Kidney glomerular epithelial cell (primary cell): Measurements from ENCODE around the gene GPR31.

ENCODE experiments used
- DNase-seq: peaks from one replicate; lab custom pipeline; 2025; lab: John Stamatoyannopoulos, UW

Gene GPR31

DNA sequence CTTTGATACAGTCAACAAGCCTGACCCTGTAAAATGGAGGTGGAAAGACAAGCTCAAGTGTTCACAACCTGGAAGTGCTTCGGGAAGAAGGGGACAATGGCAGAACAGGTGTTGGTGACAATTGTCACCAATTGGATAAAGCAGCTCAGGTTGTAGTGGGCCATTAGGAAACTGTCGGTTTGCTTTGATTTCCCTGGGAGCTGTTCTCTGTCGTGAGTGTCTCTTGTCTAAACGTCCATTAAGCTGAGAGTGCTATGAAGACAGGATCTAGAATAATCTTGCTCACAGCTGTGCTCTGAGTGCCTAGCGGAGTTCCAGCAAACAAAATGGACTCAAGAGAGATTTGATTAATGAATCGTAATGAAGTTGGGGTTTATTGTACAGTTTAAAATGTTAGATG, 19.9 kb downstream of the GPR31 start:
- DNase-seq, result no peak

DNA sequence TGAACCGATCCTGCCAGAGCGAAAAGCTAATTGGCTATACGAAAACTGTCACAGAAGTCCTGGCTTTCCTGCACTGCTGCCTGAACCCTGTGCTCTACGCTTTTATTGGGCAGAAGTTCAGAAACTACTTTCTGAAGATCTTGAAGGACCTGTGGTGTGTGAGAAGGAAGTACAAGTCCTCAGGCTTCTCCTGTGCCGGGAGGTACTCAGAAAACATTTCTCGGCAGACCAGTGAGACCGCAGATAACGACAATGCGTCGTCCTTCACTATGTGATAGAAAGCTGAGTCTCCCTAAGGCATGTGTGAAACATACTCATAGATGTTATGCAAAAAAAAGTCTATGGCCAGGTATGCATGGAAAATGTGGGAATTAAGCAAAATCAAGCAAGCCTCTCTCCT, 20.7 kb downstream of the GPR31 start:
- no peak for DNase-seq

DNA sequence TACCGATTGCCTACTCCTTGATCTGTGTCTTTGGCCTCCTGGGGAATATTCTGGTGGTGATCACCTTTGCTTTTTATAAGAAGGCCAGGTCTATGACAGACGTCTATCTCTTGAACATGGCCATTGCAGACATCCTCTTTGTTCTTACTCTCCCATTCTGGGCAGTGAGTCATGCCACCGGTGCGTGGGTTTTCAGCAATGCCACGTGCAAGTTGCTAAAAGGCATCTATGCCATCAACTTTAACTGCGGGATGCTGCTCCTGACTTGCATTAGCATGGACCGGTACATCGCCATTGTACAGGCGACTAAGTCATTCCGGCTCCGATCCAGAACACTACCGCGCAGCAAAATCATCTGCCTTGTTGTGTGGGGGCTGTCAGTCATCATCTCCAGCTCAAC, 21.4 kb downstream of the GPR31 start:
- no peak for DNase-seq

DNA sequence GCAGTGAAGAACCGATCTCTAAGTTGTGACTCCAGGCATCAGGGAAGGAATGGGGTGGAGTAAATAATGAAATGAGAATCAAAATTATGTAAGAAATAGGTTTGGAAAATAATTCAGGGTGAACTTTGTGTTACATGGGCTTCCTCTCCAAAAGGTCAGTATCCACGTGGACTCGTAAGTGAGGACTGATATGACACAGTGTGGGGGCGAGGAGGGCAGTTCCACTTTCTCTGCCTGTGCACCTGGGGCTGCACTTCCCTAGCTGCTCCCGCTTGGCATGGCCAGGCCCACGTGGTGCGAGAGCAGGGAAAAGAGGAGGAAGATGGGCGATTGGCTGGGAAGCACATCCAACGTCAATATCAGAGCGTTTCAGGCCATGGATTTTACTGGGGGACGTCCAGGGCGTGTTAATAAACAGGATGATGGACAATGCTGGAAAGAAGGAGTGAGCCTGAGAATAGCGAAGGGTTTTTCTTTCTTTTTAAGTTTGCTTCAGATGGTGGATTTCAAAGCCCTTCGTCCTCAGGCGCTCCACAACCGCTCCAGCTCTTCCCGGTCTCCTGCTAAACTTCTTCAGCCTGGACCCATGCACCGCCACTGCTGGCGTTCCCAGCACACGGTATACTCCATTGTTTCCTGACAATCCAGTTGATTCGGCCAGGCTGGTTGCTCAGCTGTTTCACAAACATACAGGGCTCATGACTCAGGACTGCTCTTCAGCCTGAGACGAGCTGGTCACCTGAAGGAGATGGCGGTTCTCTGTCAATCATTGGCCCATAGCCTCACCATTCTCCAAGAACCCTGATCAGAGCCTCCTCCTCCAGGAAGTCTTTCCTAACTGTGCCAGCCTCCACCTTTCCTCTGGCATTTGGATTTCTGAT, 23.1 kb downstream of the GPR31 start:
- peak; percentile 39 for DNase-seq

DNA sequence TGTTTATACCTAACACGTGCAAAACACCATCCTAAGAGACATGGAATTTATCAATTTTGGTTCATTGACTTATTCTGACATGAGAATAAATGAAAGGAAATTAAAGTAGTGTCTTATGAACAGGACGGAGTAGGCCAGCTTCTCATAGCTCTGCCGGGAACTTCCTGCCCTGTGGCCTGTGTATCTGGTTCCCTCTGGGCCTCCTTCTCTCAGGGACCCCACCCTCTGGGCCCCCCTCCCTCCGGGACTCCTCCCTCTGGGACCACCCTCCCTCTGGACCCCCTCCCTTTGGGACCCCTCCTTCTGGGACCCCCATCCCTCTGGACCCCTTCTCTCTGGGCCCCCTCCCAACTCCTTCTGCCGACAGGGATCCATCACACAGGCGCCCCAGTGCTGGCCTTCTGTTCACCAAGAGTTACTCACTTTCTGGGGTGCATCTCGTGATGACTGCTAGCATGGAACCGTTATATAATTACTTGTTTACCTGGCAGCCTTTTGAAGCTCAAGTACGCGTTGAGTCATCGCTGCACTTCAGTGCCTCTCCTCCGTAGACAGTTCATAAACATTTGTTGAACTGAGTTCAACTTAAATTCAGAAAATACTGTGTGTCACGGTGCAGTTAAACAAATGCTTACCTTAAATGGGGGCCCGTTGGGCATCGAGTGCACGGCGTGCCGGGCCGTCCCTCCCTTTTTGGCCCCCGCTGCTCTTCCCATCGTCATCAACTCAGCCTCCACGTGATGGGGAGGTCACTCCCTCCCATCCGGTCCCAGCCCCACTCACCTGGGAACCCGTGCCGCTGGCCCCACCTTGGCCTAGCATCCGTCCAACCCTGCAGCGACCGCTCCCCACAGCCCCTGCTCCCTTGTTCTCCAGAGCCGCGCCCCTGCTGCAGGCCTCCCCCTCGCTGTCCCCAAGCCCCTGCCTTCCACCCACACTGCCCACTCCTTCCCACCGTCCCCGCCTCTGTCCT, 26.8 kb downstream of the GPR31 start:
- peak; percentile 23 for DNase-seq

DNA sequence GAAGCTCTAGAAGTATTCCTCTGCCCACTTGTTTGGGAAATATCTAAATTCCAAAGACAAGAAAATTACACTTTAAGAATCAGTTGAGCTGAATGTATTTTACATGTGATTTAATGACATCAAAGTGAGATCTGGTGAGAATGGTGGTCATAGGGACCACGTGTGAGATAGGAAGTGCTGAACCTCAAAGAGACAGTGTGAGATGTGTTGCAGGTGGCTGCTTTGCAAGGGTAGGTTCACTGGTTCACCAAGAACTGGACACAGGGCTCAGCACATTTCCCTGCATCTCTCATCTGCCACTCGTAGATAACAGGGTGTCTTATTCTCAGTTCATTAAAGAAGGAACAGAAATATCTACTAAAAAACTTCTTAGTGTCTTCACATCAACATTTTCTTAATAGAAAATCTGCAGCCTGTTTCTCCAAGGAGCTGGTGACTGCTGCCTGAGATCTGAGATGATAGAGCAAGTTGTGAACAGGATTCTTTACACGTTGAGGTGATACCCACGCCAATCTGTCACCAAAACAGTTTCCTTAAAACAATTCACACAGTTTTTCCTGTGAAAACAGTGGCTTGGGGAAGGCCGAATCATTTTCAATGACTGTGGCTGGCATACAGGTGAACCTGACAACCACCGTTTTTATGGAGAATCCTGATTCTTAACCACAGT, 27.6 kb downstream of the GPR31 start:
- no peak for DNase-seq

DNA sequence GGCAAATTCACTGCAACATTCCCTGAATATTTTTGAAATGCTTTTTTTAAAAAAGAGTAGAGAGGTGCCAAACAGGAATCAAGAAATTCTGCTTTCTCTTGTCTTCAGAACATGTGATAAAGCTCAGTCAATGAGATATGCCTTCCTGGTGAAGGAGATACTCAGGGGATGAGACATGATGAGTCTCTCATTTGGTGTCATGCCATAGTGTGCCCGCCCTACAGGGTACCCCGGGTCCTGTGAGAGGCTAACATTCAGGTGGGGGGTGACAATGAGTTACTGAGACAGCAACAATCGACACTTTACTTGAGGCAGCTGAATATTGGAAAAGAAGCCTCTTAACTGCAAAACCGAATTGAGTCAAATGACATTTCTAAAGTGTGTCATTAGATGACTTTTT, 28.2 kb downstream of the GPR31 start:
- no peak for DNase-seq

DNA sequence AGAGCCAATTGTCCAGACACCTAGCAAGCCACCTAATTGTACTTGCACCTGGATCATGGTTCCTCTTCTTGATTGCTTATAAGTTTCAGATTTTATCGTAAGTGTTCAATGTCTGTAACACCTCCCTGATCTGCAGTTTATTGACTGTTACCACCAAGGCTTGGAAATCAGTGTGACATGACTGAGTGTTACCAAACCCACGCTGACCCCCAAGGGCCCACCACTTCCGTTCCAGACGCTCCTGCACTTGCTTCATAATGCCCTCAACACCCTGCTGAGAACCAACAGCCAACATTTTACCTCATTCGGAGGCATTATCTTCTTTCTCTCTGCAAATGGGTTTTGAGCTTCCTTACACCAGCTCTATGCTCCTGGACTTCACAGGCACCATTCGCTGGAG, 28.6 kb downstream of the GPR31 start:
- DNase-seq, result no peak

DNA sequence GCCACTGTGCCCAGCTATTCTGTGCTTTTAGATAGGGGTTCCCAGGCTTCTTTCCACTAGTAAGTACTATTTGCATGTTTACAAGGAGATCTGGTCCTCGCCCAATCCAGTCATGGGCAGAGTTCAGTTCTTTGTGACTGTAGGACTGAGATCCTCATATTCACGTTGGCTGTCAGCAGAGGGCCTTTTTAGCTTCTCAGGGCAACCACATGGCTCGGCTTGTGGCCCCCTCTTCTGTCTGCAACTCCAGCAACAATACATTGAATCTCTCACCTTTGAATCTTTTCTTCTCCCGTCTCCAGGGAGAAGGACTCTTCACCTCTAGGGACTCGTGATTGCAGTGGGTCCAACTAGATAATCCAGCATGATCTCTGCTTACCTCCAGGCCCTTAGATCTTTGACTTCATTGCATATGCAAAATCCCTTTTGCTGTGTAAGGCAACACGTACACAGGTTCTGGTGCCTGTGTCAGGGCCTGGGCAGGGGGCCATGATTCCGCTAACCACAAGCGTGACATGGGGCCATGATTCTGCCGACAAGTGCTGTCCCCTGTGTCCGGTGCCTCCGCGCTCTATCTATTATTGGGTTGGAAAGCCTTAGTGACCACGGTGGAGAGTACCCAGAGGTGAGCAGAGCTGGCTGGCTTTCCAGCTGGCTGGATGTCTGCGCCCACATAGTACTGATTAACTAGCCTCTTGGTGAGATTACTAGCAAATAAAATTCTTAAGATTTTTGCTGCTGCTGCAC, 29.8 kb downstream of the GPR31 start:
- peak; percentile 39 for DNase-seq

DNA sequence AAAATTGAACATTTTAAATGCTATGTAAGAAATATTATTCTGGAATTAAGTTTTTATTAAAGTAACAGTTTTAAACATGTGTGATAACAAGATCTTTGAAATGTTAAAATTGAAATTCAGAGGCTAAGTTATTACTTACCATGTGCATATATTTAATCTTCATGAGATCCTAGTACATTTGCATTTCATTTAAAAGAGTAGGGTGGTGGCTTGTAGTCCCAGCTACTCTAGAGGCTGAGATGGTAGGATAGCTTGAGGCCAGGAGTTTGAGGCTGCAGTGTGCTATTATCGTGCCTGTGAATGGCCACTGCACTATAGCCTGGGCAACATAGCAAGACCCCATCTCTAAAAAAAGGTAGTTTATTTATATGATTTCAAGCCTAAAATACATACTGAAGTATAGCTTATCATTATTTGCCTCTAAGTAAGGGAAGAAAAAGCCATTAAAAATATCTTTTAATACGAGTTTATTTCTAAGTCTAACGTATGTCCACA, 31.9 kb downstream of the GPR31 start:
- DNase-seq, result no peak

DNA sequence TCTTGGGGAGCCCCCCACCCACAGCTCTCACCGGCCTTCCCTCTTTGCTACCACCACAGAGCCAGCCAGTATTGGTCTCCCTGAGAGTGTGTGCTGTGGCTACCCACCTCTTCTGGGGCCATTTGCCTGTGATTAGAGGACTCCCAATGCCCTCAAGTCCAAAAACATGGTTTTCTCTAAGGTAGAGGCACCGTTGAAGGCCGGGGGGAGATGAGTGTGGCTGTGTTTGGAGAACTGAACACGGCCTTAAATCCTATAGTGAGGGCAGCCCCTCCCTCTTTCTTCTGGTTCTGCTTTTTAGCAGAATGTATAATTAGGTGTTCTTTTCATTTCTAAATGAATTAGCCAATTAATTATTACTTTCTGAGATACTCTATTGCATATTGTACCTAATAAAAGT, 32.4 kb downstream of the GPR31 start:
- no peak for DNase-seq

DNA sequence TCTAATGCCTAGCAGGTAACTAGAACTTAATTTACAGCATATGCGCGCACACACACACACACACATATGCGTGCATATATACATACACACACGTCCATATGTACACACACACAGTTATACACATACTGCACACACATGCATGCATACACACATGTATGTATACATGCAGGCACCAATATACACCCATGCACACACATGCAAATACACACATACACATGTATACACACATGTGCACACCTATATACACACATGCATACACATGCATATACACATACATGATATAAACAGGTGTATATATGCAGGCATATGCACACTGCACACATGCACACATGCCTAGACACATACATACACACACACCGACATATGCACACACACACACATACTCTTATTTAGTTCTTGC, 33.0 kb downstream of the GPR31 start:
- DNase-seq, result no peak

DNA sequence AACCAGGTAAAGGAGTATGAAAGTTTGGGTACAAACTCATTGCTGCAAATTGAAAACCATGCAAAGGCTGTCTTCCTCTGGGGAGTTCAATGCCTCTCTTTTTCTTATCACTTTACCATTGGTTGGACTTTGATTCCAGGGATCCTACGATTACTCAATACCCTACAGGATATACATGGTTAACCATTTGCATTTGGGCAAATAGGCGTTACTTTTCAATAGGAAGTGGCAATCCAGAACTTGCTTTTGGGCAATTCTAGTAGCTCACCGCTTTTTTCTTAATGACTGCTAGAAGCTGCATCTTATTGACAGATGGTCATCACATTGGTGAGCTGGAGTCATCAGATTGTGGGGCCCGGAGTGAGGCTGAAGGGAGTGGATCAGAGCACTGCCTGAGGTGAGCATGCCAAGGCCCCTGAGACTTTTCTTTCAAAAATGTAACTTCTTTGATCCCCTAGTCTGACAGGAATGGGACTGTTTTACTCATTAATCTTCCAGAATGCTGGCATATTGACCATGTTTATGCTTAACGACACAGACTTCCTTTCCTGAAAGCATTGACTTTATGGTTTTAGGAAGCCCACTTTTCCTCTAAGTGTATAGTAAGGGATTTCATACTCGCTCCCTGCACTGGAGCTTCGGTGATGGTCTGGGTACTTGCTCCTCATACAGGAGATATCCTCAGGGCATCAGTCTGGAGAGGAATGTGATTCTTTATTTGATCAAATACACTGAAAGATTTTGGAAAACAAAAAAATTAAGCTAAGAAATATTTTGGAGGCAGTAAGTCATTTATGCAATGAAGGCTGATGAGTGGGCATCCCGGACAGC, 34.7 kb downstream of the GPR31 start, which contains the start of gene CCR6:
Gene CCR6, plus strand, starts transcription at position 270 of the 831 bp plus-strand sequence. CDS start 13,039 bp downstream, outside the sequence.
- DNase-seq, result no peak

DNA sequence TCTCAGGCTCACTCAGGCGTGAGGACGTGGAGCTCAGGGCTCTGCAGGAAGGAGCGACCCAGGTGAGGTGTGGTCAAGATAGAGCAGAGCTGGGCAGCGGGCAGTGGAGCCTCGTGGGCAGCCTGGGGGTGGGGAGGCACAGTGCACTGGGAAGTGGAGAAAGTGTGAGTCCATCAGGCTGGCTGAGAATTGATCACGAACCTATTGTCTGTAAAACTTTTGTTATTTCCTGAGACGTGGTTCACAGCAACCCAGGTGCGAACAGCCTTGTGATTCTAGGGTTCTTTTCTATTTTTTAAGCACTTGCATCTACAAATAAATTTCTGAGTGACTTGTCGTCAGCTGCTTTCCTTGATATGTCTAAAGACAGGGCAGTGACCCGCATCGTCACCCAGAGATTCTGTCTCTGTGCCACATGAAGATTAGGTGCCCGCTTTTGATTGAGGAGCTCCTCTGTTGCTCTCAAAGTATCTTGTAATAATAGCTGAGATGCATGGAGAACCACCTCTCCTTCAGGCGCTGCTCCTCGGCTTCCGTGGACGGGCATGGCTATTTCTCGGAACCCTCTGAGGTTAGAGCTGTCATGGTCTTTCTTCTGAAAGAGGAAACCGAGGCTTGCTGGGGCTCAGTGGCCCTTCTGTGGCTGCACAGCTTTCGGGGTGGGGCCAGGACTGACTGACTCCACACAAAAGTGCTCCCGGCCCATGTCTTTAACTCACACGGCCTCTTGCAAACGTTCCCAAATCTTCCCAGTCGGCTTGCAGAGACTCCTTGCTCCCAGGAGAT, 35.5 kb downstream of the GPR31 start:
- no peak for DNase-seq

DNA sequence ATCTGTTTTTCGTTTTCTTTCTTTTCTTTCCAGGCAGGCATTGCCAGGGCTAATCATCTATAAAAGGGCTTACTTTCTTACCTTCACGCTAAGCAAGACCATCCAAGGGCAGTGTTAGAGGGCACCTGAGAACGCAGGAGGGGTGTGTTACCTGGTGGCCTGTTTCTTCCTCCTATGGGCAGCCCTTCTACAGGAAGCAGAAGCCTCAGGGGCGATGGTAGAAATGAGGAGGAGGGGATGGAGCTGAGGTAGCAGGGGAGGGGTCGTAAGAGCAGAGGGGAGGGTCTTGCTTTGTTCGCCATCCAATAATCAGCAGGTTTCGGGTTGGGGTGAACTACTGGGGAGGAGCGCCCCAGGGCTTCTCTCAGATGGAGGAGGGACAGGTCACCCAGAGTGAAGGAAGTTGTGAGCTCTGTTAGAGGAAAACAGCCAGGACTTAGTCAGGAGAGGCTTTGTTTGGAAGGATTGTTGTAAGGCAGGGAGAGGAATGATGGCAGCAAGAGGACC, 36.4 kb downstream of the GPR31 start:
- DNase-seq, result no peak

DNA sequence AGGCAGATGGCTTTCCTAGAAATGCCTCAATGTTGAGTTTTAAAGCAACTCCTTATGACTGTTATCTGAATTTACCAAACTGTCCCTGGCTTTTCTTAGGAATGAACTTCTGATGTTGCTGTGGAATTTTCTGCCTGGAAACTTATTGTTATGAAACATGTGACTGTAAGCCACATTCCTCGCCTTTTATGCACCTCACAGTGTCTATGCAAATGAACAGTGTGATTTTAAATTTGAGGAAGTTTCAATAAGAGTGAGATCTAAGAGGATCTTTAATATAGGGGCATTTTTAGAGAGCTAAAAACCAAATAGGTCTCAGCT, 37.2 kb downstream of the GPR31 start:
- no peak for DNase-seq

DNA sequence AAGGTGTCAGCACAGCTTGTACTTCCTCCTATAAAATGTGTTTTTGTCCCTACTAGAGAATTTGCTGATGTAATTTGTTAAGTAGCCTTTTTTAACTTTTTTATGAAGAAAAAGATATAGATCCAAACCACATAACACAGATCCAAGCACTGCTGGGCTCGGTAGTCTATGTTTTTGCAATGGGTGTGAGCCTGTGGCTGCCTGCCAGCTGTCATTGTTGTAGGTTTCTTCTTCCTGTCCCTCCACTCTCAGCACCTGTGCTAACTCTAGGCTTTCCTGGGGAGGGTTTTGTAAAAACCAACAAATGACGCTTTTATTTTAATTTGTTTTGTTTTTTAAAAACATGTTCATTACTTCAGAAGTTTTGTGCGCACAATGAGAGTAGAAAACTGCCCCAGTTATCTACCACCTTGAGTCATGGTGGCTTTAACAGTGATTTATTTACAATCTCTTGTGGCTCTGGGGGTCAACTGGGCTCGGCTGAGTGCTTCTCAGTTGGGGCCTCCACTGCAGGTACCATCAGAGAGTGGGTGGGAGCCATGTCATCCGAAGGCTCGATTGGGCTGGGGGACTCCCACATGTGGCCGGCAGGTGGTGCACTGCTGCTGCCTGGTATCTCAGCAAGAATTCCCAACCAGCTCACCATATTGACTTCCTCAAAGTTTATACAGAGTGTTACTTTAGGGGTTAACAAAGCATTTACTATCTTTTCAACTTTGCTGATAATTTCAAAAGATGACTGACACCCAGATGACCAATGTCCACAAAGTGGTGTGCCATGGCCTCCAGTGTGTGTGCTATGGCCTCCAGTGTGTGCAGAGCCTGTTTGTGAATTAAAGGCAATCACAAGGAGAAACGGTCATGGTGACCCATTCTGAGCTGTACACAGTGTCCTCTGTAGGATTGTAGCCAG, 37.9 kb downstream of the GPR31 start:
- no peak for DNase-seq

DNA sequence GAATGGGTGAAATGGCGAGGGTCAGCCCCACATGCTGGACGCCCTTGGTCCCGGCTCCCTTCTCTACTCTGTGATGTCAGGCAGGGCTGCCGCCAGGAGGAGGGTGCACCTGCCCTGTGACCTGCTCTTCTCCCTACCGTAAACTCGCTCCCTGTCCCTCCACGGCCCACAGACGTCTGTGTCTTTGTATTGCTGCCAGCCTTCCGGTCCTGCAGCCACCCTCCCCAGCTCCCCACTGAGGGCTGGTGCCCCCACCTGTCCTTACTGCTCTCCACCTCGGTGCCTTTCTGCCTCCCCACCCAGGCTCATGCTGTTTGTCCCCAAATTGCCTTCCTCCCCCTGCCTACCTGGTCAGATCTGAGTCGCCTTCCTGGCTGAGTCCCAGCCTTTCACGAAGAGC, 38.9 kb downstream of the GPR31 start:
- DNase-seq, result no peak
